HUES6 (cell line): ENCODE data around the gene SLC7A6.

ENCODE experiments used
- H3K27ac ChIP-seq: 2 replicates; pipeline ENCODE4 v1.7.0; 2013; ENCODE audit warnings: low read depth, mild to moderate bottlenecking, low read length, inconsistent platforms
- H3K27me3 ChIP-seq: 2 replicates; pipeline ENCODE4 v1.6.1; 2013; ENCODE audit warnings: low read length; ENCODE audit not compliant: control insufficient read depth, insufficient read depth
- H3K36me3 ChIP-seq: 2 replicates; pipeline ENCODE4 v1.6.1; 2013; ENCODE audit warnings: low read length; ENCODE audit not compliant: control insufficient read depth, insufficient read depth
- H3K4me1 ChIP-seq: 2 replicates; pipeline ENCODE4 v1.6.1; 2013; ENCODE audit warnings: low read length; ENCODE audit not compliant: control insufficient read depth, insufficient read depth
- H3K4me3 ChIP-seq: 2 replicates; pipeline ENCODE4 v1.5.1; 2013; ENCODE audit warnings: low read depth, low read length
- H3K9ac ChIP-seq: one replicate; pipeline ENCODE4 v1.6.1; 2013; ENCODE audit warnings: mild to moderate bottlenecking, low read length
- H3K9me3 ChIP-seq: 2 replicates; pipeline ENCODE4 v1.6.1; 2013; ENCODE audit warnings: low read depth, low read length; ENCODE audit not compliant: control insufficient read depth, insufficient read depth

SLC7A6 gene

DNA sequence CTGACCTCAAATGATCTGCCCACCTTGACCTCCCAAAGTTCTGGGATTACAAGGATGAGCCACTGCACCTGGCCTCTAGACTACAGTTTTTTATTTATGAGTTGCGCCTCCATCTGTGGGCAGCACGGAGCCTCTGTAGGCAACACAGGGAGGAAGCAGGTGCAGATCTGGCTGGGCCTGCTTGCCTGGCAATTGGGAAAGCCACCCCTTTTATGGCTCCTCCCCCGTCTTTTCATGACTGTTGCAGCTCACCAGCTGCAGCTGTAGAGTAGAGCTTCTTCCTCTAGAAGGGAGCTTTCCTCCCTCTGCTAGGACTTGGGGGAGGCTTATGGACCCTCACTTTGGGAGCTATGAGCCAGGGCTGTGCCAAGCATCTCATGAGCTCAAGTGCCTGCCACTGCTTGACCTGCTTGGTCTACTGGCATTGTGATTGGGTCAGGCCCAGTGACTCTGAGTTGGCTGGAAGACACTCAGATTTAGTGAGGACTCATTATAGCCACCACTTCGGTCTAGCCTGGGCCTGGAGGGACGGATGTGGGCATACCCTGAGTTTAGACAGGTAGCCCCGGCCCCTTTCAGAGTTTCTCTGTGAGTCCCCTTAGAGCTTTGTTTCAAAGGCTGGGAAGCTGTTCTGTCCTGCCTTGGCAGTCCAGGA, 6.9 kb upstream of the SLC7A6 start:
- Histone ChIP-seq H3K9ac (no peak overlapping the region), H3K4me1 (no peaks in the 10 kb centered on the region; the same call in 1 of the 2 replicates), H3K27me3 (no peaks in the 10 kb centered on the region), H3K27ac (no peak overlapping the region), H3K4me3 (no peak overlapping the region), H3K36me3 (peaks cover 16% of the 10 kb centered on the region), H3K9me3 (no peaks in the 10 kb centered on the region)

GRCh38 chr16:68257906-68258800, 6.2 kb upstream of the SLC7A6 start:
- no peak overlapping the region for H3K4me3 ChIP-seq
- H3K9ac ChIP-seq: no peak overlapping the region

DNA sequence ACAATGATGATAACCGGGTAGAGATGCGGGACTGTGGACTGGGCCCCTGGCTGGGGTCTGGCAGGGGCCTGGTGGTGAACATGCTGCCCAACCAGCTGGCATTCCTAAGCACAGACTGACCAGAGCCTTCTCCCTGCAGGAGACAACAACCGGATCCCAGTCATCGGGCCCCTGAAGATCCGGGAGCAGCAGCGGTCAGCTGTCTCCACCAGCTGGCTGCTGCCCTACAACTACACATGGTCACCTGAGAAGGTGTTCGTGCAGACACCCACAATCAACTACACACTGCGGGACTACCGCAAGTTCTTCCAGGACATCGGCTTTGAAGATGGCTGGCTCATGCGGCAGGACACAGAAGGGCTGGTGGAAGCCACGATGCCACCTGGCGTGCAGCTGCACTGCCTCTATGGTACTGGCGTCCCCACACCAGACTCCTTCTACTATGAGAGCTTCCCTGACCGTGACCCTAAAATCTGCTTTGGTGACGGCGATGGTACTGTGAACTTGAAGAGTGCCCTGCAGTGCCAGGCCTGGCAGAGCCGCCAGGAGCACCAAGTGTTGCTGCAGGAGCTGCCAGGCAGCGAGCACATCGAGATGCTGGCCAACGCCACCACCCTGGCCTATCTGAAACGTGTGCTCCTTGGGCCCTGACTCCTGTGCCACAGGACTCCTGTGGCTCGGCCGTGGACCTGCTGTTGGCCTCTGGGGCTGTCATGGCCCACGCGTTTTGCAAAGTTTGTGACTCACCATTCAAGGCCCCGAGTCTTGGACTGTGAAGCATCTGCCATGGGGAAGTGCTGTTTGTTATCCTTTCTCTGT, 5.1 kb upstream of the SLC7A6 start:
- H3K27ac ChIP-seq: no peak overlapping the region
- no peak overlapping the region for H3K4me3 ChIP-seq
- H3K36me3 ChIP-seq: peaks cover 16% of the 10 kb centered on the region
- H3K9me3 ChIP-seq: no peaks in the 10 kb centered on the region
- H3K9ac ChIP-seq: no peak overlapping the region
- H3K4me1 ChIP-seq: no peaks in the 10 kb centered on the region; the same call in 1 of the 2 replicates
- no peaks in the 10 kb centered on the region for H3K27me3 ChIP-seq

More at GRCh38 chr16:68257906-68258800, 6.2 kb upstream of the SLC7A6 start:
- Histone ChIP-seq H3K9me3 (no peaks in the 10 kb centered on the region), H3K27ac (no peak overlapping the region), H3K4me1 (no peaks in the 10 kb centered on the region; the same call in 1 of the 2 replicates), H3K36me3 (peaks cover 16% of the 10 kb centered on the region), H3K27me3 (no peaks in the 10 kb centered on the region)

DNA sequence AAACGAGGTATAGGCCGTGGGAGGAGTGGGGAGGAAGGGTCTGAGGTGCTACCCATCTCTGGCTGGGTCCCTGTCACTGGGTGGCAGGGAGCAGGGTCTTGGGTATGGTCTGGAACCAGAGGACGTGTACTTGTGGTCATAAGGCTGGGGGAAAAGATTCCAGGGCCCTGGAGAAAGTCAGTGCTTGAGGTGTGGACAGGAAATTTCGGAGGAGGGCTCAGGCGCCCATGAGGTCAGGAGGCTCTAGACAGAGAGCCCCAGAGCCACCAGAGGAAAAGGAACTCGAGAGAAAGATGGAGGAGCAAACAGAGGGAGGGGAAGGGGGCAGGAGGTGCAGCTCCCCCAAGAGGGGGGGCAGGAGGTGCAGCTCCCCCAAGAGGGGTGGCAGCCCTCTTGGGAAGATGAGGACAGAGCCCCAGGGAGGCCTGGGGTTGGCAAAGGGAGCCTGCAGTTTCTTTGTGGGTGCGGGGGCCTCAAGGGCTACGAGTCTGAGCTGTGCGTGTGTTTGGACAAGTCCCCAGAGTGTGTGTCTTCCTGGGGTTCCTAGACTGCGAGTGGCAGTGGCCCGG, 683 bp upstream of the SLC7A6 start:
- H3K27ac ChIP-seq: peak overlapping the region; percentile 72; the same call in 1 of the 2 replicates
- H3K9me3 ChIP-seq: no peaks in the 10 kb centered on the region
- peak overlapping the region; percentile 91 for H3K4me3 ChIP-seq
- no peaks in the 10 kb centered on the region for H3K27me3 ChIP-seq
- H3K36me3 ChIP-seq: peaks cover 10% of the 10 kb centered on the region
- H3K4me1 ChIP-seq: peaks cover 22% of the 10 kb centered on the region
- H3K9ac ChIP-seq: peak overlapping the region; percentile 96

- H3K27ac ChIP-seq: peak overlapping the region; percentile 81; the same call in 1 of the 2 replicates
- H3K36me3 ChIP-seq: no peaks in the 10 kb centered on the region
- peaks cover 22% of the 10 kb centered on the region for H3K4me1 ChIP-seq
- peak overlapping the region; percentile 96 for H3K9ac ChIP-seq
- peak overlapping the region; percentile 91 for H3K4me3 ChIP-seq
- H3K9me3 ChIP-seq: no peaks in the 10 kb centered on the region
- no peaks in the 10 kb centered on the region for H3K27me3 ChIP-seq
Observed at GRCh38 chr16:68265078-68265920, 973 bp downstream of the SLC7A6 start.

DNA sequence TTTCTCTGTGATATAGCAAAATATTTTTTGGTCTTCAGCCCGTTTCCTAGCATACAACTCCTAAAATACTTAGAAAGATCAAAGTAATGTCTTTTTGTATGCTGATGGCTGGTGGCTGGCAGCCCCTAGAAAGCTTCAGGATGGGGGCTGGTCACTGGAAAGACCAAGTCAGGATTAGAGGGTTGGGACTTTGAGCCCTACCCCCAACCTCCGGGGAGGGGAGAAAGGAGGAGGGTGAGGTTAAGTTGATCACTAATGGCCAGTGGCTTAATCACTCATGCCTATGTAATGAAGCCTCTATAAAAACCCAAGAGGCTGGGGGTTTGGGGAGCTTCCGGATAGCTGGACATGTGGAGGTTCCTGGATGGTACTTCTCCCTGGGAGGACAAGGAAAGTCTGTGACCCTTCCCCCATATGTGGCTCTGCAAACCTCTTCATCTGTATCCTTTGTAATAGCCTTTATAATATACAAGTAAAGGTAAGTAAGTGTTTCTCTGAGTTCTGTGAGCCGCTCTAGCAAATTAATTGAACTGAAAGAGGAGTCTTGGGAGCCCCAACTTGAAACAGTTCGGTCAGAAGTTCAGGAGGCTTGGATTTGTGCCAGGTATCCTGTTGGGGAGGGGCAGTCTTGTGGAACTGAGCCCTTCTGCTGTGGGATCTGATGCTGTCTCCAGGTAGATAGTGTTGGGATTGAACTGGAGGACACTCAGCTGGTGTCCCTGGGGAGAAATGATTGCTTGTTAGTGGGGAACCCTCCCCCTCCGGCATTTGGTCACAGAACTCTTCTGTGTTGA, 3.5 kb downstream of the SLC7A6 start:
- H3K36me3 ChIP-seq: peaks cover 10% of the 10 kb centered on the region
- H3K9me3 ChIP-seq: no peaks in the 10 kb centered on the region
- no peak overlapping the region for H3K9ac ChIP-seq
- peak overlapping the region; percentile 39 for H3K4me3 ChIP-seq
- no peaks in the 10 kb centered on the region for H3K27me3 ChIP-seq
- peaks cover 22% of the 10 kb centered on the region for H3K4me1 ChIP-seq
- peak overlapping the region; percentile 53; the same call in 1 of the 2 replicates for H3K27ac ChIP-seq

DNA sequence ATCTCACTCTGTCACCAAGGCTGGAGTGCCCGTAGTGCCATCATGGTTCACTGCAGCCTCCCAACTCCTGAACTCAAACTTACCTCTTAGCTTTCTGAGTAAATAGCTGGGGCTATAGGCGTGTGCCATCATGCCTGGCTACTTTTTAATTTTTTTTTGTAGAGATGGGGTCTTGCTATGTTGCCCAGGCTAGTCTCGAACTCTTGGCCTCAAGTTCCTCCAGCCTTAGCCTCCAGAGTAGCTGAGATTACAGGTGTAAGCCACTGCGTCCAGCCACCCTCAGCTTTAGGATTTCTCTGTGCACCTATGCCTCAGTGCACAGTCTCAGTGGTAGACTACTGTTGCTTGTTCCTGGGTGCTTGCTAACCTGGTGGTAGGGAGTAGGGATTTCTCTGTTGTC, 5.5 kb downstream of the SLC7A6 start:
- peaks cover 29% of the 10 kb centered on the region for H3K36me3 ChIP-seq
- H3K4me1 ChIP-seq: peaks cover 22% of the 10 kb centered on the region
- H3K9ac ChIP-seq: no peak overlapping the region
- no peak overlapping the region for H3K4me3 ChIP-seq
- no peaks in the 10 kb centered on the region for H3K9me3 ChIP-seq
- no peak overlapping the region for H3K27ac ChIP-seq
- no peaks in the 10 kb centered on the region for H3K27me3 ChIP-seq

DNA sequence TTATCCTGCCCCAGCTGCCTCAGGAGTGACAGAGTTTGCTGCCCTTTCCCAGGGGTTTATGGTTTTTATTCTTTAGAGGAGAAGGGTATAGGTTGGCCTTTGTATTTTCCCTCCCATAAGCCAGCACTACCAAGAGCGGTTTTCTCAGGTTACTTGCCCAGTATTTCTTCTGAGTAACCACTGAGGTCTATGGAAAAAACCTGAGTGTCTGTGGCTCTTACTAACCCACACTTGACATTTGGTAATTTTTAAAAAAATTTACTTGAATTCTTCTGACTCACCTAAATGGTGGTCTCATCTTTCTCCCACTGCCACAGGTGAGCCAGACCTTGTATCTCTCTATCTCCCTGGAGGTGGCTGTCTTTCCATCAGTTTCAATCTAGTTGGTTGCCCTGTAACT, 6.0 kb downstream of the SLC7A6 start:
- Histone ChIP-seq H3K27me3 (no peaks in the 10 kb centered on the region), H3K27ac (no peak overlapping the region), H3K4me1 (peaks cover 18% of the 10 kb centered on the region), H3K9ac (no peak overlapping the region), H3K36me3 (peaks cover 32% of the 10 kb centered on the region), H3K4me3 (no peak overlapping the region), H3K9me3 (no peaks in the 10 kb centered on the region)

- peaks cover 38% of the 10 kb centered on the region for H3K36me3 ChIP-seq
- H3K4me1 ChIP-seq: peaks cover 8% of the 10 kb centered on the region
- no peaks in the 10 kb centered on the region for H3K9me3 ChIP-seq
- H3K4me3 ChIP-seq: no peak overlapping the region
- H3K9ac ChIP-seq: no peak overlapping the region
- no peak overlapping the region for H3K27ac ChIP-seq
- no peaks in the 10 kb centered on the region for H3K27me3 ChIP-seq
Observed at GRCh38 chr16:68272507-68273209, 8.3 kb downstream of the SLC7A6 start.
